GM19328 (cell line): ENCODE measurements around the gene GPRIN1.

Experiments
- ATAC-seq: cut with Tn5 transposase; IDR thresholded peaks from one replicate; pipeline ENCODE4 v1.9.1; 2021; ENCODE audit warnings: mild to moderate bottlenecking, moderate library complexity; ENCODE audit not compliant: unreplicated experiment

The GPRIN1 gene

GRCh38 chr5:176643491-176644219, 33.7 kb upstream of the GPRIN1 start:
- ATAC-seq = no peak

GRCh38 chr5:176642675-176643490, 32.9 kb upstream of the GPRIN1 start:
- no peak for ATAC-seq

- ATAC-seq = no peak
Measured at GRCh38 chr5:176640616-176641015, 30.7 kb upstream of the GPRIN1 start.

GRCh38 chr5:176639981-176640380, 30.0 kb upstream of the GPRIN1 start:
- ATAC-seq = no peak

- ATAC-seq = no peak
Measured at GRCh38 chr5:176639208-176639607, 29.3 kb upstream of the GPRIN1 start.

- ATAC-seq = no peak
Measured at GRCh38 chr5:176638437-176638836, 28.5 kb upstream of the GPRIN1 start.

GRCh38 chr5:176637556-176637955, 27.6 kb upstream of the GPRIN1 start:
- no peak for ATAC-seq

GRCh38 chr5:176636426-176636825, 26.5 kb upstream of the GPRIN1 start:
- ATAC-seq = no peak

- no peak for ATAC-seq
Measured at GRCh38 chr5:176633598-176633997, 23.6 kb upstream of the GPRIN1 start.

GRCh38 chr5:176632745-176633144, 22.8 kb upstream of the GPRIN1 start:
- ATAC-seq = no peak

GRCh38 chr5:176631383-176632200, 21.6 kb upstream of the GPRIN1 start:
- ATAC-seq = no peak

GRCh38 chr5:176630681-176631222, 20.8 kb upstream of the GPRIN1 start:
- ATAC-seq = no peak

GRCh38 chr5:176629853-176630680, 20.1 kb upstream of the GPRIN1 start, which contains the start of the genes EIF4E1B and SNCB:
Gene EIF4E1B, plus strand, starts transcription at chr5:176630675. Its CDS starts 12,113 bp downstream, at chr5:176642788.
Gene SNCB, minus strand, starts transcription at chr5:176630534. Its CDS starts 880 bp downstream, at chr5:176629654.
- no peak for ATAC-seq

GRCh38 chr5:176629317-176629852, 19.4 kb upstream of the GPRIN1 start:
- no peak for ATAC-seq

- no peak for ATAC-seq
Measured at GRCh38 chr5:176628406-176629228, 18.7 kb upstream of the GPRIN1 start.

- no peak for ATAC-seq
Measured at GRCh38 chr5:176627582-176627981, 17.6 kb upstream of the GPRIN1 start.

GRCh38 chr5:176626876-176627236, 16.9 kb upstream of the GPRIN1 start:
- no peak for ATAC-seq

GRCh38 chr5:176625966-176626875, 16.3 kb upstream of the GPRIN1 start:
- no peak for ATAC-seq
